HepG2 (cell line): ENCODE measurements around the gene FRMD3. TPM values are rescaled to one million over a fixed set of nuclear protein-coding genes. Genes with fewer than 3 reads are reported as not detected.

ENCODE experiments used
- BORCS8-MEF2B ChIP-seq: sonication (generic); formaldehyde crosslinking; IDR thresholded peaks from 2 replicates; pipeline ENCODE4 v1.8.0; 2022; ENCODE audit warnings: mild to moderate bottlenecking, missing genetic modification reagents
- CEBPG ChIP-seq: IDR thresholded peaks from 2 replicates; pipeline ENCODE4 v1.6.1; 2016
- HDAC2 ChIP-seq: sonication (generic); formaldehyde crosslinking; IDR thresholded peaks from 2 replicates; pipeline ENCODE4 v1.4.0; 2020; ENCODE audit warnings: missing genetic modification reagents
- JUND ChIP-seq: sonication (generic); formaldehyde crosslinking; IDR thresholded peaks from 2 replicates; pipeline ENCODE4 v1.8.0; 2022; ENCODE audit warnings: mild to moderate bottlenecking, missing genetic modification reagents
- MXI1 ChIP-seq: IDR thresholded peaks from 3 replicates; pipeline ENCODE4 v1.6.1; 2012; ENCODE audit warnings: low read depth, low read length, inconsistent platforms, borderline replicate concordance
- NCOR1 ChIP-seq: fragments of 200-600 bp; sonication (generic); IDR thresholded peaks from 2 replicates; pipeline ENCODE4 v1.7.0; 2017; ENCODE audit warnings: antibody characterized with exemption, low read length, borderline replicate concordance
- RFXAP ChIP-seq: sonication (generic); formaldehyde crosslinking; IDR thresholded peaks from 2 replicates; pipeline ENCODE4 v1.4.0; 2020; ENCODE audit warnings: missing genetic modification reagents, borderline replicate concordance
- SATB2 ChIP-seq: sonication (generic); formaldehyde crosslinking; IDR thresholded peaks from 2 replicates; pipeline ENCODE4 v1.5.0; 2020; ENCODE audit warnings: missing genetic modification reagents
- SP1 ChIP-seq, 2 experiments: fragments of 450-650 bp in 1 of 2; sonication (generic) in 1 of 2; formaldehyde crosslinking in 1 of 2; IDR thresholded peaks; 2 replicates each; pipeline versions ENCODE4 v1.4.0 to v1.6.1; 2016 to 2020; ENCODE audit warnings: missing genetic modification reagents in 1 of 2
- SP2 ChIP-seq: sonication (generic); formaldehyde crosslinking; IDR thresholded peaks from 2 replicates; pipeline ENCODE4 v1.5.1; 2020; ENCODE audit warnings: mild to moderate bottlenecking, missing genetic modification reagents
- ZBTB7A ChIP-seq: sonication (generic); formaldehyde crosslinking; IDR thresholded peaks from 2 replicates; pipeline ENCODE4 v1.8.0; 2022; ENCODE audit warnings: mild to moderate bottlenecking, missing genetic modification reagents
- ZFP37 ChIP-seq: sonication (generic); formaldehyde crosslinking; IDR thresholded peaks from 2 replicates; pipeline ENCODE4 v1.4.0; 2020; ENCODE audit warnings: missing genetic modification reagents, borderline replicate concordance
- ZFX ChIP-seq: sonication (generic); formaldehyde crosslinking; IDR thresholded peaks from 2 replicates; pipeline ENCODE4 v1.4.0; 2020; ENCODE audit warnings: mild to moderate bottlenecking, low read depth, missing genetic modification reagents, moderate library complexity
- ZNF558 ChIP-seq: sonication (generic); formaldehyde crosslinking; IDR thresholded peaks from 2 replicates; pipeline ENCODE4 v1.9.0; 2022; ENCODE audit warnings: mild to moderate bottlenecking, missing genetic modification reagents, borderline replicate concordance
- ZNF883 ChIP-seq: sonication (generic); formaldehyde crosslinking; IDR thresholded peaks from 2 replicates; pipeline ENCODE4 v1.5.1; 2020; ENCODE audit warnings: mild to moderate bottlenecking, missing genetic modification reagents; ENCODE audit errors: not compliant biosample characterization
- polyA plus RNA-seq, 8 experiments: library from polyadenylated mRNA; depleted of rRNA in 3 of 8; stranded (reverse) in 7 of 8; unstranded in 1 of 8; fragments of >200 nt; fragmentation: Illumina TruSeq in 4 of 8; extraction: Trizol in 4 of 8; gene quantifications; 2 replicates each; pipeline versions ENCODE4 v1.2.1 to v1.2.3, GENCODE V29; 2011 to 2016; ENCODE audit warnings: low read depth in 4 of 8, missing spikeins in 1 of 8, mixed read lengths in 1 of 8; ENCODE audit not compliant: insufficient read depth in 1 of 8
- total RNA-seq, 5 experiments: library from RNA; depleted of rRNA; stranded (reverse); fragments of >200 nt; fragmentation: Illumina TruSeq; extraction: Trizol; gene quantifications; 2 replicates each; pipeline ENCODE4 v1.2.3, GENCODE V29; 2016; ENCODE audit warnings: low read depth in 1 of 5
- TF ChIP-seq, protein P1 (sequence below): IDR thresholded peaks from 2 replicates; pipeline ENCODE4 v1.6.1; 2016
- TF ChIP-seq, protein P2 (sequence below): sonication (generic); formaldehyde crosslinking; IDR thresholded peaks from 2 replicates; pipeline ENCODE4 v1.4.0; 2020; ENCODE audit warnings: missing genetic modification reagents
- TF ChIP-seq, protein P3 (sequence below): sonication (generic); formaldehyde crosslinking; IDR thresholded peaks from 2 replicates; pipeline ENCODE4 v1.4.0; 2020; ENCODE audit warnings: mild to moderate bottlenecking, low read depth, missing genetic modification reagents
- TF ChIP-seq, protein P4 (sequence below): sonication (generic); formaldehyde crosslinking; IDR thresholded peaks from 2 replicates; pipeline ENCODE4 v1.4.0; 2020; ENCODE audit warnings: missing genetic modification reagents
- TF ChIP-seq, protein P5 (sequence below), 2 experiments: sonication (generic) in 1 of 2; formaldehyde crosslinking in 1 of 2; IDR thresholded peaks; 2 replicates each; pipeline versions ENCODE4 v1.4.0 to v1.6.1; 2018 to 2020; ENCODE audit warnings: missing genetic modification reagents in 2 of 2, borderline replicate concordance in 1 of 2, low read depth in 1 of 2, mild to moderate bottlenecking in 1 of 2, missing biosample characterization in 1 of 2
- TF ChIP-seq, protein P6 (sequence below): IDR thresholded peaks from 2 replicates; pipeline ENCODE4 v1.6.1; 2012; ENCODE audit warnings: inconsistent platforms

The FRMD3 gene
- total and polyA plus RNA-seq, 2 of the 13 experiments (the other 11 are each of a cell fraction or from before 2014, with no cell fraction given) = 3.2 to 7.7 TPM

DNA sequence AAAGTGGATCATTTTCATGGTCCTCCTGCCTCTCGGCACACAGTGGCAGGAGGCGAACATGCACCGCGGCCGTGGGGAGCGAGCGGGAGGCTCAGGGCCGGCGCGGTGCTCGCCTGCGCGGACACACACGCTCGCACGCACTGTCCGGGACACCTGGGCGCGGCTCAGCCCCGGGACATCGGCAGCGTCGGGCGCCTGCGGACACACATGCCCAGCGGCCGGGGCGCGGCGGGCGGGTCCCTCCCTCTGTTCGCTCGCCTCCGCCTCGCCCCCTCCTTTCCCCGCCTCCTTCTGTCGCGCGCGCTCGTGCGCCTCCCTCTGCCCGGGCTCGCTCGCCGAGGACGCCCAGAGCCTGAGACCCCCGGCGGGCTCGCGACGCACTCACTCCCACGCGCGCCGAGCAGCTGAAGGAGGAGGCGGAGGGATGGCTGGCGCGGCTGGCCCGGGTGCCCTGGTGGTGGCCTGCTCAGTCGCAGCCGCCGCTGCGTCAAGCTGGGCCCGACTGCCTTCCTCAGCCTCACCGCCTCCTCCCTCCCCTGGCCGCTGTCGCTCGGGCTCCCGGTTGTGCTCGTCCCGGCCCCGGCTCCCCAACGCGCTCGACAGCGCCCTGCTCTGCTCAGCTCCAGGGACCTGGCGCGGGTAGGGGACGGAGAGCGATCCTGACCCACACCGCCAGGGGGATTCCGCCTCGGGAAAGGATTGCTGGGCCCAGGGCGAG lies at the start of gene FRMD3 (continued):
- TF ChIP-seq, protein P1, sequence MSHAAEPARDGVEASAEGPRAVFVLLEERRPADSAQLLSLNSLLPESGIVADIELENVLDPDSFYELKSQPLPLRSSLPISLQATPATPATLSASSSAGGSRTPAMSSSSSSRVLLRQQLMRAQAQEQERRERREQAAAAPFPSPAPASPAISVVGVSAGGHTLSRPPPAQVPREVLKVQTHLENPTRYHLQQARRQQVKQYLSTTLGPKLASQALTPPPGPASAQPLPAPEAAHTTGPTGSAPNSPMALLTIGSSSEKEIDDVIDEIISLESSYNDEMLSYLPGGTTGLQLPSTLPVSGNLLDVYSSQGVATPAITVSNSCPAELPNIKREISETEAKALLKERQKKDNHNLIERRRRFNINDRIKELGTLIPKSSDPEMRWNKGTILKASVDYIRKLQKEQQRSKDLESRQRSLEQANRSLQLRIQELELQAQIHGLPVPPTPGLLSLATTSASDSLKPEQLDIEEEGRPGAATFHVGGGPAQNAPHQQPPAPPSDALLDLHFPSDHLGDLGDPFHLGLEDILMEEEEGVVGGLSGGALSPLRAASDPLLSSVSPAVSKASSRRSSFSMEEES (CRISPR knock-in tag) = peak; percentile 30; the same call in 1 of the 2 replicates
- TF ChIP-seq ZNF883 (CRISPR knock-in tag) (peak; percentile 56), SP2 (0 out of 2 replicates have a peak, but pooled peaks have one; percentile 42), RFXAP (CRISPR knock-in tag) (peak; percentile 81), JUND (no peak), ZNF558 (CRISPR knock-in tag) (peak; percentile 89; the same call in 1 of the 2 replicates), SP1 (IDR thresholded peaks at IDR 0.05) (no peak), SP1 (CRISPR knock-in tag; IDR thresholded peaks at IDR 0.05) (no peak), BORCS8-MEF2B (peak; percentile 92; the same call in 1 of the 2 replicates), ZBTB7A (CRISPR knock-in tag) (no peak), NCOR1 (no peak), HDAC2 (CRISPR knock-in tag) (peak; percentile 89), SATB2 (CRISPR knock-in tag) (no peak), ZFP37 (no peak), ZFX (peak; percentile 84; the same call in 1 of the 2 replicates), MXI1 (no peak), CEBPG (CRISPR knock-in tag) (0 out of 2 replicates have a peak, but pooled peaks have one; percentile 29)
- TF ChIP-seq, protein P2, sequence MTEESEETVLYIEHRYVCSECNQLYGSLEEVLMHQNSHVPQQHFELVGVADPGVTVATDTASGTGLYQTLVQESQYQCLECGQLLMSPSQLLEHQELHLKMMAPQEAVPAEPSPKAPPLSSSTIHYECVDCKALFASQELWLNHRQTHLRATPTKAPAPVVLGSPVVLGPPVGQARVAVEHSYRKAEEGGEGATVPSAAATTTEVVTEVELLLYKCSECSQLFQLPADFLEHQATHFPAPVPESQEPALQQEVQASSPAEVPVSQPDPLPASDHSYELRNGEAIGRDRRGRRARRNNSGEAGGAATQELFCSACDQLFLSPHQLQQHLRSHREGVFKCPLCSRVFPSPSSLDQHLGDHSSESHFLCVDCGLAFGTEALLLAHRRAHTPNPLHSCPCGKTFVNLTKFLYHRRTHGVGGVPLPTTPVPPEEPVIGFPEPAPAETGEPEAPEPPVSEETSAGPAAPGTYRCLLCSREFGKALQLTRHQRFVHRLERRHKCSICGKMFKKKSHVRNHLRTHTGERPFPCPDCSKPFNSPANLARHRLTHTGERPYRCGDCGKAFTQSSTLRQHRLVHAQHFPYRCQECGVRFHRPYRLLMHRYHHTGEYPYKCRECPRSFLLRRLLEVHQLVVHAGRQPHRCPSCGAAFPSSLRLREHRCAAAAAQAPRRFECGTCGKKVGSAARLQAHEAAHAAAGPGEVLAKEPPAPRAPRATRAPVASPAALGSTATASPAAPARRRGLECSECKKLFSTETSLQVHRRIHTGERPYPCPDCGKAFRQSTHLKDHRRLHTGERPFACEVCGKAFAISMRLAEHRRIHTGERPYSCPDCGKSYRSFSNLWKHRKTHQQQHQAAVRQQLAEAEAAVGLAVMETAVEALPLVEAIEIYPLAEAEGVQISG (CRISPR knock-in tag) = peak; percentile 47; the same call in 1 of the 2 replicates
- TF ChIP-seq, protein P3, sequence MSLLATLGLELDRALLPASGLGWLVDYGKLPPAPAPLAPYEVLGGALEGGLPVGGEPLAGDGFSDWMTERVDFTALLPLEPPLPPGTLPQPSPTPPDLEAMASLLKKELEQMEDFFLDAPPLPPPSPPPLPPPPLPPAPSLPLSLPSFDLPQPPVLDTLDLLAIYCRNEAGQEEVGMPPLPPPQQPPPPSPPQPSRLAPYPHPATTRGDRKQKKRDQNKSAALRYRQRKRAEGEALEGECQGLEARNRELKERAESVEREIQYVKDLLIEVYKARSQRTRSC (CRISPR knock-in tag) = no peak
- TF ChIP-seq, protein P4, sequence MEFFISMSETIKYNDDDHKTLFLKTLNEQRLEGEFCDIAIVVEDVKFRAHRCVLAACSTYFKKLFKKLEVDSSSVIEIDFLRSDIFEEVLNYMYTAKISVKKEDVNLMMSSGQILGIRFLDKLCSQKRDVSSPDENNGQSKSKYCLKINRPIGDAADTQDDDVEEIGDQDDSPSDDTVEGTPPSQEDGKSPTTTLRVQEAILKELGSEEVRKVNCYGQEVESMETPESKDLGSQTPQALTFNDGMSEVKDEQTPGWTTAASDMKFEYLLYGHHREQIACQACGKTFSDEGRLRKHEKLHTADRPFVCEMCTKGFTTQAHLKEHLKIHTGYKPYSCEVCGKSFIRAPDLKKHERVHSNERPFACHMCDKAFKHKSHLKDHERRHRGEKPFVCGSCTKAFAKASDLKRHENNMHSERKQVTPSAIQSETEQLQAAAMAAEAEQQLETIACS (CRISPR knock-in tag) = peak; percentile 83
- TF ChIP-seq, protein P5, sequence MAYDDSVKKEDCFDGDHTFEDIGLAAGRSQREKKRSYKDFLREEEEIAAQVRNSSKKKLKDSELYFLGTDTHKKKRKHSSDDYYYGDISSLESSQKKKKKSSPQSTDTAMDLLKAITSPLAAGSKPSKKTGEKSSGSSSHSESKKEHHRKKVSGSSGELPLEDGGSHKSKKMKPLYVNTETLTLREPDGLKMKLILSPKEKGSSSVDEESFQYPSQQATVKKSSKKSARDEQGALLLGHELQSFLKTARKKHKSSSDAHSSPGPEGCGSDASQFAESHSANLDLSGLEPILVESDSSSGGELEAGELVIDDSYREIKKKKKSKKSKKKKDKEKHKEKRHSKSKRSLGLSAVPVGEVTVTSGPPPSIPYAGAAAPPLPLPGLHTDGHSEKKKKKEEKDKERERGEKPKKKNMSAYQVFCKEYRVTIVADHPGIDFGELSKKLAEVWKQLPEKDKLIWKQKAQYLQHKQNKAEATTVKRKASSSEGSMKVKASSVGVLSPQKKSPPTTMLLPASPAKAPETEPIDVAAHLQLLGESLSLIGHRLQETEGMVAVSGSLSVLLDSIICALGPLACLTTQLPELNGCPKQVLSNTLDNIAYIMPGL (CRISPR knock-in tag; IDR thresholded peaks at IDR 0.05; ENCODE audit: borderline replicate concordance in 1 of 2, low read depth in 1 of 2) = peak; percentile 98 to 100
- TF ChIP-seq, protein P6, sequence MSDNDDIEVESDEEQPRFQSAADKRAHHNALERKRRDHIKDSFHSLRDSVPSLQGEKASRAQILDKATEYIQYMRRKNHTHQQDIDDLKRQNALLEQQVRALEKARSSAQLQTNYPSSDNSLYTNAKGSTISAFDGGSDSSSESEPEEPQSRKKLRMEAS = peak; percentile 81
